ENCODE results near the gene RUSF1. TPM values are rescaled to one million over a fixed set of nuclear protein-coding genes. Genes with fewer than 3 reads are reported as not detected.

The RUSF1 gene
- total RNA-seq, 1 experiment from 2014 or later: 59.3 TPM

DNA sequence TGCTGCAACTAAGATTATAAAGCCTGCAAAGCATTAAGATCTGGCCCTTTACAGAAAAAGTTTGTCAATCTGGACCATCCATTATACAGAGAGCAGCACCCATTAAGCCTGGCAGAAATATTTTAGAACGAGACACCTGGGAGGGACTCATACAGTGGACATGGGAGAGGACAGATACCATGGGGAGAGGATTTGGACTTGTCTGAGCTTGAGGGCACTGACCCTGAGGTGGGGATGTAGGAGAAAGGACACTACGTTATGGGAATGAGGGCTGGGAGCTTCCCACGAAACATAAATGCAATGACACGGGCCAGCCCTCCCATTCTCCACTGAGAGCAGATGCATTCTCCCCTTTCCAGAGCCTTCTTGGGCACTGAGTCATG is 6.2 kb downstream of the RUSF1 start:
- no peak overlapping the region for H3K27ac ChIP-seq (ENCODE audit: low read depth, low read length)
- DNase-seq (ENCODE audit: low read depth, low spot score) (no peak), ATAC-seq (no peak)
- TF ChIP-seq POLR2A (IDR thresholded peaks at IDR 0.05; ENCODE audit: borderline replicate concordance, extremely low read depth, insufficient read depth, insufficient read length): no peak
- TF ChIP-seq, protein P1, sequence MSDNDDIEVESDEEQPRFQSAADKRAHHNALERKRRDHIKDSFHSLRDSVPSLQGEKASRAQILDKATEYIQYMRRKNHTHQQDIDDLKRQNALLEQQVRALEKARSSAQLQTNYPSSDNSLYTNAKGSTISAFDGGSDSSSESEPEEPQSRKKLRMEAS (IDR thresholded peaks at IDR 0.05): no peak
- no peak for TF ChIP-seq JUND (IDR thresholded peaks at IDR 0.05)
- no peak for TF ChIP-seq CEBPB (IDR thresholded peaks at IDR 0.05; ENCODE audit: low read depth)
- TF ChIP-seq SP1 (IDR thresholded peaks at IDR 0.05; ENCODE audit: low read depth): no peak
- TF ChIP-seq CBX3 (IDR thresholded peaks at IDR 0.05; ENCODE audit: low read depth): no peak
- TF ChIP-seq YY1 (IDR thresholded peaks at IDR 0.05; ENCODE audit: extremely low read depth, insufficient replicate concordance, low read depth, low read length): no peak
- TF ChIP-seq, protein P2, sequence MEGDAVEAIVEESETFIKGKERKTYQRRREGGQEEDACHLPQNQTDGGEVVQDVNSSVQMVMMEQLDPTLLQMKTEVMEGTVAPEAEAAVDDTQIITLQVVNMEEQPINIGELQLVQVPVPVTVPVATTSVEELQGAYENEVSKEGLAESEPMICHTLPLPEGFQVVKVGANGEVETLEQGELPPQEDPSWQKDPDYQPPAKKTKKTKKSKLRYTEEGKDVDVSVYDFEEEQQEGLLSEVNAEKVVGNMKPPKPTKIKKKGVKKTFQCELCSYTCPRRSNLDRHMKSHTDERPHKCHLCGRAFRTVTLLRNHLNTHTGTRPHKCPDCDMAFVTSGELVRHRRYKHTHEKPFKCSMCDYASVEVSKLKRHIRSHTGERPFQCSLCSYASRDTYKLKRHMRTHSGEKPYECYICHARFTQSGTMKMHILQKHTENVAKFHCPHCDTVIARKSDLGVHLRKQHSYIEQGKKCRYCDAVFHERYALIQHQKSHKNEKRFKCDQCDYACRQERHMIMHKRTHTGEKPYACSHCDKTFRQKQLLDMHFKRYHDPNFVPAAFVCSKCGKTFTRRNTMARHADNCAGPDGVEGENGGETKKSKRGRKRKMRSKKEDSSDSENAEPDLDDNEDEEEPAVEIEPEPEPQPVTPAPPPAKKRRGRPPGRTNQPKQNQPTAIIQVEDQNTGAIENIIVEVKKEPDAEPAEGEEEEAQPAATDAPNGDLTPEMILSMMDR (IDR thresholded peaks at IDR 0.05 in 2 of 3, conservative IDR thresholded peaks at IDR 0.05 in 1 of 3; ENCODE audit: borderline replicate concordance in 1 of 3, insufficient read depth in 1 of 3, low read depth in 2 of 3, low read length in 2 of 3): no peak
- no peak for TF ChIP-seq EZH2phosphoT487 (IDR thresholded peaks at IDR 0.05; ENCODE audit: borderline replicate concordance)
- TF ChIP-seq EZH2 (IDR thresholded peaks at IDR 0.05): no peak
- no peak for TF ChIP-seq ZNF274 (IDR thresholded peaks at IDR 0.05; ENCODE audit: low read depth, low read length)
- no peak for TF ChIP-seq ZFX (IDR thresholded peaks at IDR 0.05)
- no peak for TF ChIP-seq SRF (IDR thresholded peaks at IDR 0.05; ENCODE audit: low read depth)
- POLR2A ChIA-PET: no interaction called here
- no peaks in the 10 kb centered on the region for H3K27me3 ChIP-seq (ENCODE audit: insufficient read depth, low read length)
- no peaks in the 10 kb centered on the region for H3K9me2 ChIP-seq (ENCODE audit: insufficient read depth)
- RAD21 ChIA-PET (ENCODE audit: low non-redundant PET in 1 of 2, low total read pairs in 2 of 2, uncharacterized antibody in 2 of 2, unreplicated experiment in 2 of 2): no interaction called here
- CTCF ChIA-PET: no interaction called here
- BruUV-seq (replicated peaks): no TSS peak
- no peak overlapping the region for H3K4me3 ChIP-seq (replicated peaks in 1 of 2; ENCODE audit: low read depth in 1 of 2, low read length in 2 of 2)
- no peak overlapping the region for H3K4me2 ChIP-seq (ENCODE audit: low read length)
- H3K36me3 ChIP-seq (ENCODE audit: control insufficient read depth in 1 of 2, insufficient read depth in 2 of 2, low read length in 2 of 2): peaks cover 3 to 9% of the 10 kb centered on the region in 2 experiments; a peak in 3 of 4 replicates
- peaks cover 4% of the 10 kb centered on the region for H3K79me2 ChIP-seq (ENCODE audit: insufficient read depth, low read length)
- intact Hi-C loops (cut with micrococcal nuclease): loop anchor here (10.0 kb wide), 1 partner anchor 373 kb away; the partner anchor contains the start of gene ZNF267
- H4K20me1 ChIP-seq (ENCODE audit: insufficient read depth): no peaks in the 10 kb centered on the region
- H3K4me1 ChIP-seq (ENCODE audit: control insufficient read depth in 1 of 2, insufficient read depth in 2 of 2, low read length in 2 of 2): peaks cover 3 to 4% of the 10 kb centered on the region in 2 experiments; a peak in 3 of 4 replicates
- no peak overlapping the region for H3K9ac ChIP-seq (ENCODE audit: low read length)
- H3K9me3 ChIP-seq (ENCODE audit: control insufficient read depth in 1 of 2, insufficient read depth in 1 of 2, low read depth in 1 of 2, low read length in 2 of 2): no peaks in the 10 kb centered on the region
- no peak overlapping the region for H2AFZ ChIP-seq (ENCODE audit: low read depth, low read length, poor library complexity, severe bottlenecking)

All from HCT116 (cell line).